ENCODE data around the gene TBCCD1.

GRCh38 chr3:186514296-186515002 lies 52.7 kb downstream of the TBCCD1 start:
- TF ChIP-seq POLR2A (IDR thresholded peaks at IDR 0.05; ENCODE audit: low read depth, low read length) (no peak), SPI1 (IDR thresholded peaks at IDR 0.05; ENCODE audit: low read depth, low read length) (no peak), TAF1 (IDR thresholded peaks at IDR 0.05; ENCODE audit: low read depth, low read length) (no peak), POLR2AphosphoS5 (IDR thresholded peaks at IDR 0.05; ENCODE audit: low read depth, low read length) (no peak)
